Non-pigmented ciliary epithelial cell (primary cell): ENCODE data around the gene SDK1.

Experiments used
- DNase-seq: peaks from one replicate; pipeline ENCODE4 v3.0.0-alpha.2; 2010; ENCODE audit warnings: low read depth

SDK1 gene

DNA sequence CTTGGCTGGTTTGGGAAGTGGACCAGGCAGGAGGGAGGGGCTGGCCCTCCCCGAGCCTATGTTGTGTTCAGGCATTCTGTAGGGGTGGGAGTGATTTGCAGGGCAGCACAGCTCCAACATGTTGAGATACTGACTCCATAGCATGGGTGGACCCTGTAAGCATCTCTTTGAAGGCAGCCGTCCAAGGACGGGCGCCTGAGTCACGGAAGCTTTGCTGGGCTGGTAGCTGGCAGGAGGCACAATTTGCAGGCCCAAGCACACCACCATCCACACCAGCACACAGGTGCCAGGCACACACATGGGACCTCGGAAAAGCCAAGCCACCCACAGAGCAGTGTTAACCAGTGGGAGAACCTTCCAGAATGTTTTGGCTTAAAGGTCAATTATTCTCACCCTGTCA, 875.9 kb downstream of the SDK1 start:
- no peak for DNase-seq

DNA sequence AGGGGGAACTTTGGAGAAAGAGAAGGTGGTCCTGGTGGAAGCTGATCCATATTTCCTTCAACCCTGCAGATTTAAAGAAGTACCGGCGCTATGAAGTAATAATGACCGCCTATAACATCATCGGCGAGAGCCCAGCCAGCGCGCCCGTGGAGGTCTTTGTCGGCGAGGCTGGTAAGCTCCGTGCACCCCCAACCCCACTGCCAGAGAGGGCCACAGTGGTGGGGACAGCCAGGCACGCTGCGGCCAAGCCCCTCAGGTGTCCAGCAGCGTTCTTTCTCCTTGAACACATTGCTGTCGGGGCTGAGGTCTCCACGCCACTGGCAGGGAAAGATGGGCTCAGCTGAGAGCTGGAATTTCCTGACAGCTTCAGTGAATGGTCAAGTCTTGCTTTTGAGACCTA, 877.4 kb downstream of the SDK1 start:
- no peak for DNase-seq

DNA sequence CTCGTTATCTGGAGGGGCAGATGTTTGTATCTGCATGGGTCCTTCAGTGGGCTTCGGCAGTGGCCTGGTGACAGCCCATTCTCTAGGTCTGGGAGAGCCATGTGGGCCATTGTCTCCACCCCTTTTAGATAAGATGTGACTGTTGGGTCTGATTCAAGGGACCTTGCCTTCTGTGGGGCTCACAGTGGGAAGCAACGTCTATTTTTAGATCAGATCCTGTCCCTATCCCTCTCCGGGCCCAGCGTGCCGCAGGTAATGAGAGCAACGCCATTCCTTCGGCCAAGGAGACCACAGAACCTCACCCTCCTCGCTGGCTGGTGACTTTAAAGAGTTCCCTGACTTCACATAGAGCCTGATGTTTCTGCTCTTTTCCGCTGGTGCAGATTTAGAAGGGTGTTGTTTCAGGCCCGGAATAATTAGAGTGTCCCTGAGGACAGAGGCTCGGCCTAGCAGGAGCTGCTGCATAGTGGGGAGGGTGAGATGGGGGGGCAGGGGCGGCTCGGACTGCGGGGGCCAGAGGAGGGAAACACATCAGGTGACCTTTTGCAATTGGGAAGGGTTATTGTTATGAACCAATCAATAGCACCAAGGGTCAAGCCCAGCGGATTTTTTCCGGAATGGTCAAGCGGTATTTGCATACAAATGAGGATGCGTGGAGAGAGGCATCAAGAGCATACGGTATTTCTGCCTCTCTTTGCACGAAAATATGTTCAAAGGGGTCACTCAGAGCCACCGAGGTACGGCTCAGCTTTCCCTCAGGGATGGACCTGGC, 878.0 kb downstream of the SDK1 start:
- no peak for DNase-seq

DNA sequence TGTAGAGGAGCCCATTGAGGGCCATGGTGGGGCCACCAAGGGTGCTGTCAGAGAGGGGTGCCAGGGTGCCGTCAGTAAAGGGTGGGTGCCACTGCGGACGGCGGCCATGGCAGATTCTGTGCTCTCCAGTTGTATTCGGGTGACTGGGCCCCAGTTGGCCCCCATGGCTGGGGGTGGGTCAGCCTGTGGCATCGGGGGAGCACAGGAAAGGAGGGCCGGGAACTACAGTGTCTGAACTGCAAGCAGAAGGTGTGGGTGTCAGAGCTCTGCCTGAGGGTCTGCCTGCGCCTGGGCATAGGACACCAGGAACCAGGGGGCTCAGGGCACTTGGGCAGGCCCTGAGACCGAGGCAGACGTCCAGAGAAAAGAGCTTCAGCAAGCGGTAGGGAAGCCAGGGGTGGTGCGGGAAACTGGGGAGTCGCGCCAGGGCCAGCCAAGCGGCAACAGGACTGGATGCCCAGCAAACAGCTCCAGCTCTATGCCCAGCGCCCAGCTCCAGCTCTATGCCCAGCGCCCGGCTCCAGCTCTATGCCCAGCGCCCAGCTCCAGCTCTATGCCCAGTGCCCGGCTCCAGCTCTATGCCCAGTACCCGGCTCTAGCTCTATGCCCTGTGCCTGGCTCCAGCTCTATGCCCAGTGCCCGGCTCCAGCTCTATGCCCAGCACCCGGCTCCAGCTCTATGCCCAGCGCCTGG, 878.8 kb downstream of the SDK1 start:
- no peak for DNase-seq

DNA sequence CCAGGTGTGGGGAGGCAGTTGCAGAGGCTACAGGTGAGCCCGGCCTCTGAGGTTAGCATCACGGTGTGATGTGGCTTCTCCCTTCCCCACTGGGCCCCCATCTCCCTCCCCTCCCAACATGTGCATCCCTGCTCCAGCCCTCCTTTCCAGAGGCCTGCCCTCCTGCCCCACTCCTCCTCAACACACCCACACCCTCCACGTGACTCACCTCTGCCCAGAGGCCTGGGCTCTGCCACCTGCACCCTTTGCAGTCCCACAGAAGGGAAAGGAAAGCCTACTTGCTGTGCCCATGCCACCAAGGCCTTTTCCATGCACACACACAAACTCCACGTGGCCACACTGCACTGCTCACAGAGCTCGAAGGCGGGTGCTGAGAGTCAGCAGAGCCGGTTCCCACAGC, 880.4 kb downstream of the SDK1 start:
- DNase-seq, result no peak

DNA sequence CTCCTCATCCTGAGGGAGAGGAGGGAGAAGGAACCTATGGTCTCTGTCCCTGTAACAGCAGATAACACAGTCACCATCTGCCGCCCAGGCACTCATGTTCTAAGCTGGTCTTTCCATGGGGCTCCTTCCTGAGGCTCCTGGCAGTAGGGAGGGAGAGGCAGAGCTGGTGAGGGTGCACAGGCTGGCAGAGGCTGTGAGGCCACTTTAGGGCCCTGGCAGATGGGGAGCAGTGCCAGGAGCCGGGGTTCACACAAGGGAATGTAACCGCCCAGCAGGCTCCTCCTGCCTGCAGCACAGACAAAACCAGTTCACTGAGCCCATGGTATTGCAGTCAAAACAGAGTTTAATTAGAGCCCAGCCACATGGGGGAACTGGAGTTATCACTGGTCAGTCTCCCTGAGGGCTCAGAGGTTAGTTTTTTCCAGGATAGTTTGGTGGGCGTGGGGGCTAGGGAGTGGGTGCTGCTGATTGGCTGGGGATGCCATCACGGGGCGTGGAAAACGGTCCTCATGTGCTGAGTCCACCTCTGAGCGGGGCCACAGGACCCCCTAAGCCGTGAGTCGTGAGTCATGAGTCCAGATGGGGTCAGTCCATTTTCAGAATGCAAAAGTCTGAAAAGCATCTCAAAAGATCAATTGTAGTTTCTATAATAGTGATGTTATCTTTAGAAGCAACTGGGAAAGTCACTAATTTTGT, 881.7 kb downstream of the SDK1 start:
- DNase-seq, result no peak

DNA sequence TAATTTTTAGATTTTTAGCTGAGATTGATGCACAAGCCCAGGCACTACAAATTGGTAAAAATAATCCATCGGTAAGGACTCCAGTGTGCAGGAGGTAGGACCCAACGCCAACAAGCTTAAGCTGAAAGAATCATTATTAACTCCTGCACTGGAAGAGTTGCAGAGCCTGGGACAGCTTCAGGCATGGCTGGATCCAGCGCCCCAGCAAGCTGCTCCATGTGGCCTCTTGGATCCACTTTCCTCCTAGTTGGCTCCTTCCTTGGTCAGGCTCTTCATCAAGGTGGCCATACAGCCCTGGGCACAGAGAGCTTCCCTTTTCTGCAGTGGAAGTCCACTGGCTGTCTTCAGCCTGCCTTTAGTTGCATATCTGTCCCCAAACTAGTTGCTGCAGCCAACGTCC, 883.6 kb downstream of the SDK1 start:
- DNase-seq, result no peak

DNA sequence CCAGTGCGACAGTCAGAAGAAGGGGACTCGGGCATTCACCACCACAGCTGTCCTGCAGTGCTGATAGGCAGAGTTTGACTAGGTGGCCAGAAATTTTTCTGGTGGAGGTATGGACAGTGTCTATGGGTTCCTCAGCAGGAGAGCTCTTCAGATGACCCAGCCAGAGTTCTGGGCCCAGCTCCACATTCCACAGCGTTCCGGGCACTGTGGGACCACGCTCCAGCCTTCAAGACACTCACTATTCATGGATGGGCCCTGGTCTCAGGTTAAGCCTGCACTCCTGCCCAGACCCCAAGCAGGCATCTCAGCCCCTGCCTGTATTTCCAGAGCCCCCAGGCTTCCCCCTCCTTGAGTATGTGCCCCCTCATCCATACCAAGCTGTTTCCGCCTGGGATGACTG, 884.1 kb downstream of the SDK1 start:
- DNase-seq, result no peak

DNA sequence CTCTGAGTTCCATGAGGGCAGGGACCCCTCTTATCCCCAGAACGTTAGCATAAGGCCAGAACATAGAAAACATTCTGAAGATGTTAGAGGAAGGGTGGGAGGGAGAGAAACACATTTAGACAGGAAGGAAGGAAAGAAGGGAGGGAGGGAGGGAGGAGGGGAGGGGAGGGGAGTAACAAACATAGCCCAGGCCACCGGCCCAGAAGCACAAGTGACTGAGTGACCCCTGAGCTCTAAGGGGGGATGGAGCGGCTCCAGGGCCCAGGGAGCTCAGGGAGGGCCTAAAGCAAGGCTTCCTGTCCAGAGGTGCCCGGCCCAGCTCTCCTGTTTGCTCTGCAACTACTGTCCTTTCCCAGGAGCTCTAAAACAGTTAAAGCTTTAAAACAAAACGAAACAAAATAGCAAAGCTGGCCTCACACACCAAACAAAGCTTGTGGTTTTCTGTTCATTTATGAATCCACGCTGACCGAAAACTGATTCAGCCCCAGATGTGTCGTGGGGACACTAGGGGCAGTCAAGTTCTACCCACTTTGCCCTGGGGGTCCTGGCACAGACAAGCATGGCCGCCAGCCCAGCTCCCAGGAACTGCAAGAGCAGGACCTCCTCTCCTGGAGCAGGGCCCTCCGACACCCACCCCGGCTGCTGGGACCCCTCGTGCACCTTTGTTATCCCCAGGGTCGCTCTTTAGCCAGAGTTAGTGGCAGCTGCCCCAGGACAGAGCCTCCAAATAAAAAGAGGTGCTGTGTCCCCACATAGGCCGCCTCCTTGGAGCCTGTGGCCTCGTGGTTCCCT, 884.9 kb downstream of the SDK1 start:
- no peak for DNase-seq

DNA sequence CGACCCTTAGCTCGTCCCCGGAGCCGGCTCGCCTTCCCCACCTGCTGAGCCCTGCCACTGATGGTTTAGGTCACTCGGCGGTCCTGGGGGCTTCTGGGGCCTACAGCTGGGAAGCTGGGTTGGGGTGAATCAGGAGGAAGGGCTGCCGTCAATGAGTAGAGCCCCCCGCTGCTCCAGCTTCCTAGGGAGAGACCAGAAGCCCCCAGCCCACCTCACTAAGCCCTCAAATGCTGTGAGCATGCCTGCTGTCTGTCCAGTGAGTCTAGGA, 885.4 kb downstream of the SDK1 start:
- no peak for DNase-seq

DNA sequence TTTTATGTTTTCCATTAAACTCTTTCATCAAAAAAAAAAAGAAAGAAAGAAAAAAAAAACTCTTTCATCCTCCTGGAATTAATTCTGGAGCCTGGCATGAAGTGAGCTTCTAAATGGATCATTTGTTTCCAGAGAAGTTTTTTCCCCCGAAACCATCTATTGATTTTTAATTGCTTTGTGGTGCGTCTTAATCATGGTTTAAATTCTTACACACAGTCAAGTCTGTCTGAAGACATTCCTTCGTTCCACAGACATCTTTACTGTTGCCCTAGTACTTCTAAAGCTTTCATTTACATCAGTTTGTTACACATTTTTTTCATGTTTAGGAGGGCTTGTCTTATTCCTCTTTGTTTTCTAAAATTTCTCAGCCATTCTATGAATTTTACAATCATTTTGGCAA, 887.6 kb downstream of the SDK1 start:
- no peak for DNase-seq

DNA sequence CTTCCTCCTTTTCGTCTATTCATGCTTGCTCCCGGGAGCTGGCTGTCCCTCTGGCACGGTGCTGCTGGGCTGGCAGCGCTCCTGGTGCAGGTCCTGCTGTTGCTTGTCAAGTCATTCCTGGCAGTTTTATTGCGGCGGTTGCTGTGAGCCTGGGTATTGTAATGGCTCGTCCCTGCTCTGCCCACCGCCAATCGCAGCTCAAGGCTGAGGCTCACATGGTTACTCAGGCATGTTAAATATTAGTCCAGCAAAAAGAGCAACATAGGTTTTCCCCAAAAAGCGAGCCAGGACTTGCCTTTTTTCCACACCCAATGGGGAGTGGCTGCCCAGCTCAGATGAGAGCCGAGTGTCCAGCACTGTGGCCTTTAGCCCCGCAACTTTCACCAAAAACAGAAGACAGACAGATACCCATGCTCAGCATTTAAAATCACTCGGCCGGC, 888.1 kb downstream of the SDK1 start:
- DNase-seq, result no peak

DNA sequence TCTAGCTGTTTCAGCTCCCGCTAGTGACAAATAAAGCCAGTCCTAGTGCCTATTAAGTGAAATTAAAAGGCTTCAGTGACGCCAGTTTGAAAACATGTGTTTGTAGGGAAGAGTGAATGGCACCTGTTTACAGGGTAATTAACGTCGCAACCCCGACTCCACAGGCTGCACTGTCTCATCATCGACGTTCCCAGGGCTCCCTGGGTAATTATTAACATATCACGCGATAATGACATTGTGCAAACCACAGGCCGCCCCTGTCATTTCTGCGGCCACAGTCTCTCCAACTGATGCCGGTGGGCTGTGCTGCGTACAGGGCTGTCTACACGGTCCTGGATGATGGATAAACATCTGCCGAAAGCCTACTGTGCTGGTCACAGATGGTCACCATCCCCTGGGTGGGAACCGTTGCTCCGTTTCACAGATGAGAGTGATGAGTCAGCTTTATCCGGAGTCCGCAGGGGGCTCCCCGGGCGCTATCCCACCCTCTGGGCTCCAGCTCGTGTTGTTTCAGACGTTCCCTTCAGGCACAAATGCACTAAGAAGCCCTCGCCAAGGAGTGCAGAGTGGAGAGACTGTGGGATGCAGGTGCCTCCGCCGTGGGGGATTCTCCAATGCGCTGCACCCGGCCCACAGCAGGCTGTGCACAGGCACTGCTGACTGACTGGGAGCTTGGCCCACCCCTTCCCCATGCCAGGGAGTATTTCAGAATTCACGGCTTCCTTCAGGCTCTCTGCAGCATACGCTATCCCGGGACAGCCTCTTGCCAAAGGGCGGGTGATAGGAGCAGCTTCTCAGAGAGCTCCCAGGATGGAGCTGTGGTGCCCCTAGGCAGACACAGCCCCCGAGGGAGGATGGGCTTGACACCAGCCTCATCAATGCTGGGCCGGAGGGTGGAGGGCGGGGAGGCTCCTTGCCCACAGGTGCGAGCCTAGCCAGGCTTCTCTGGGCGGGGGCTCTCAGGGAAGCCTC, 889.2 kb downstream of the SDK1 start:
- DNase-seq, result no peak

DNA sequence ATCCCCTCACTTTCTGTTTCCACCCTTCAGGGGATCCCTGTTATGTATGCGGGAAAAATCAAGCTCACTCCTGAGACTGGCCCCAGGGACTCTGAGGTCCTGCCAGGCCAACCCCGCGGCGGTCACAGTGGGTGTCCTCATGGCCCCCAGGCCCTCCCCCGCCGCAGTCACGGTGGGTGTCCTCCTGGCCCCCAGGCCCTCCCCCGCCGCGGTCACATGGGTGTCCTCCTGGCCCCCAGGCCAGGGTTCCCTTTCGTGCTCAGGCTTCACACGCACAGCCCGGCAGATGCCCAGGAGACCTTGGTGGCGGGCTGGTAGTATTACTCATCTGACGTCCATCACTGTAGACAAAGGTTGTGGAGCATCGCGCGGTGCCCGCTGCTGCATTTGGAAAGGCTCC, 890.0 kb downstream of the SDK1 start:
- no peak for DNase-seq

DNA sequence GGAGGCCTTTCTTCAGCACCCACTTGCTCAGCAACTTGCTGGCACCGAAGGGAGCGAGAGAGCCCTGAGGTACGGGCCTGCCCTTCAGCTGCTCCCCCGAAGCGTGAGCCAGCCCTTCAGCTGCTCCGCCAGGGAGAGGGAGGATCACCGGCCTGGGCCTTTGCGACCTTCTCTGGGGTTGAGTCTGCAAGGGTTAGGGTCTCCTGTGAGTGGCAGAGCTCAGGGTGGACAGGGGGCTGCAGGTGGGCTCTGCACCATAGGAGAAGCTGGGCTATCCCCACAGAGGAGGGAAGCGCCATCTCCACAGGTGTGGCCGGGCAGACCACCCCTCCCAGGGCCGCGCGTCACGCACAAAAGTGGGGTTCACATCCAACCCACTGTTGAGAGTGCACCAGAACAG, 890.5 kb downstream of the SDK1 start:
- DNase-seq, result no peak

DNA sequence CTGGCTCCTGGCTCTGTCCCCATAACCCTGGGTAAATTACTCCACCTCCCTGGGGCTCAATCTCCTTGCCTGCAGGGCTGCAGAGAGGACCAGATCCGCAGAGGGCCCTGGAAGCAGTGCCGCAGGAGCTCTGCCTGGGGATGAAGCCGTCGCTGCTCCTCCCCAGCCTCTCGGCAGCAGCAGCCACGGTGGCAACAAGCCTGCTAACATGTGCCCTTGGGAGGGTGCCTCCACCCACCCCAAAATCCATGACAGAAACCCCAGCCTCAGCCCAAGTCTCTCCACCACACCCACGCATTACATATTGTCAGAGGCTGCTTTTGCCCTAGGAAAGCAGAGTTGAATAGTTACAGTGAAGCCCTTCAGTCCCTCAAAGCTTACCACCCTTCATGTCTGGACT, 894.6 kb downstream of the SDK1 start:
- DNase-seq, result no peak

DNA sequence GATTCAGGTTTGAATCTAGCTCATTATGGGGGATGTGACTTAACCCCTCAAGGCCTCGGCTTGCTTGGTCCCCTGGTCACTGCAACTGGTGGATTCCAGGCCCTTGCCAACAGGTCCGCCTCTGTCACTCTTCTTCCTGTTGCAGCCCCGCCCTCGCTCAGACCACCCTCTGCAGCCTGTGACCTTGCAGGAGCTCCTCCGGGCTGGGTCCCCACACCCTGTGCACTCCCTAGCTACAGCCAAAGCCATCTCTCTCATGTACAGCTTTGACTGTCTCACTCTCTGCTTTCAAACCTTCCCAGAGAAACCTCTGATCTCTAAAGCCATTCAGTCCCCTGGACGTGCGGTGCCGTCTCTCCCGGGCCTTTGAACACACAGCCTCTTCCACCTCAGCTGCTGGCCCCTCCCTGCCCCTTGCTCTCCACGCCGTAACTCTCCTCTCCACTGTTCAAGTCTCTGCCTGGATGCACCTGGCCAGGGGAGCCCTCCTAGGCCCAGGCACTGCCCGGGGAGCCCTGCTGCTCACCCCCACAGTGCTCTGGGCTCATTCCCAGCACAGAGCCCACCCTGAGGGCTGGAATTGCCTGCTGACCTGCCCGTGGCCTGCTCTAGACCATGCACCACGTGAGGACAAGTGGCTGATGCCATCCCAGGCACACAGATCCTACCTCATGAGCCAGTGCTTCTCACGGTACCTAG, 895.2 kb downstream of the SDK1 start:
- DNase-seq, result no peak

DNA sequence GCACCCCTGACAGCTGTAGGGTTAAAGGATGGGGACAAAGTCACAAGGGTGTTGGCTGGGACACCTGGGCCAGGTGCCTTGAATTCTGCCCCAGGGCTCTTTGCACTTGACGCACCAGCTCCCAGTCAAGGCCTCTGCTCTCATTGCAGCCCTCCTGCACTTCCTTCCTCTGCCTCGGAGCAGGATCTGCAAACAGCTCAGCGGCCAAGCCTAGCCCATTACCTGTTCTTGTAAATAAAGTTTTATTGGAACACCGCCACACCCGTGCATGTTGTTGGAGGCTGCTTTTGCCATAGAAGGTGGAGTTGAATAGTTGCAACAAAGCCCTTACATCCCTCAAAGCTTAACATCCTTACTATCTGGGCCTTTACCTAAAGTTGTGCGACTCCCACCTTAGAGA, 897.2 kb downstream of the SDK1 start:
- no peak for DNase-seq

DNA sequence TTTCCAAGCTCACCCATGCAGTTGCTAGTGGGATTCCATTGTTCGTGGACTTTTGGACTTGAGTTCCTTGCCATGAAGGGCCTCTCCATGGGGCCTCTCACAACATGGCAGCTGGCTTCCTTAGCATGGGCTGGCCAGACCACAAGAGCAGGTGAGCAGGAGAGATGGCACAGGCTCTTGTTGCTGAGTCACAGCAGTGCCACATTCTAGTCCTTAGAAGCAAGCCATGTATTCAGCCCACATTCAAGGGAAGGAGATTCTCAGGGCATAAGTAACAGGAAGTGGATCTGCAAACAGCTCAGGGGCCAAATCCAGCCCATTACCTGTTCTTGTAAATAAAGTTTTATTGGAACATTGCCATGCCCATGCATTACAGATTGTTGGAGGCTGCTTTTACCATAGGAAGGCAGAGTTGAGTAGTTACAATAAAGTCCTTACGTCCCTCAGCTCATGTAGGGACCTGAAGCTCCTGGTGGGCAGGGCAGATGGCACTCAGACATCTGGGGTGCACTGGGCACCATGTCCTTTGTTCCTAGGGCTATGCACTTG, 899.6 kb downstream of the SDK1 start:
- DNase-seq, result no peak

DNA sequence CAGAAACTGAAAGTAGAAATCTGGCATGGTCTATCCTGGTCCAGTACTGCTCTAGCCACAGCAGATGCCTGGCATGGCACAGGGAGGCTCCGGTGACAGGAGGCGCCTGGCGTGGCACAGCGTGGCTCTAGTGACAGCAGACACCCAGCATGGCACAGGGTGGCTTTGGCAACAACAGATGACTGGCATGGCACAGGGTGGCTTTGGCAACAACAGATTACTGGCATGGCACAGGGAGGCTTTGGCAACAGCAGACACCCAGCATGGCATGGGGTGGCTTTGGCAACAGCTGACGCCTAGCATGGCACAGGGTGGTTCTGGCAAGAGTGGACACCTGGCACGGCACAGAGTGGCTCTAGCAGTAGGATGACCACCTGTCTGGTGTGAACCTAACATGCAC, 900.5 kb downstream of the SDK1 start:
- no peak for DNase-seq
